Hepatocyte (in vitro differentiated cells): ENCODE results near the gene KIAA1217. TPM values are rescaled to one million over a fixed set of nuclear protein-coding genes. Genes with fewer than 3 reads are reported as not detected.

Experiments
- DNase-seq: peaks from one replicate; pipeline ENCODE4 v3.0.0-alpha.2; 2016; ENCODE audit warnings: low spot score
- H2AFZ ChIP-seq: fragments of 200-600 bp; sonication (generic); 2 replicates; pipeline ENCODE4 v1.6.0; 2016; ENCODE audit warnings: antibody characterized with exemption, mild to moderate bottlenecking
- H3K27ac ChIP-seq: fragments of 200-600 bp; sonication (generic); 2 replicates; pipeline ENCODE4 v1.5.1; 2016; ENCODE audit warnings: mild to moderate bottlenecking
- H3K27me3 ChIP-seq: fragments of 200-600 bp; sonication (generic); 2 replicates; pipeline ENCODE4 v1.6.1; 2016
- H3K36me3 ChIP-seq: fragments of 200-600 bp; sonication (generic); replicated peaks from 2 replicates; pipeline ENCODE4 v1.5.1; 2016; ENCODE audit warnings: low read depth; ENCODE audit not compliant: insufficient read depth
- H3K4me1 ChIP-seq: fragments of 200-600 bp; sonication (generic); 2 replicates; pipeline ENCODE4 v1.5.1; 2016; ENCODE audit warnings: mild to moderate bottlenecking, moderate library complexity; ENCODE audit not compliant: insufficient read depth
- H3K4me2 ChIP-seq: fragments of 200-600 bp; sonication (generic); 2 replicates; pipeline ENCODE4 v1.6.0; 2016
- H3K4me3 ChIP-seq: fragments of 200-600 bp; sonication (generic); 2 replicates; pipeline ENCODE4 v1.5.1; 2016; ENCODE audit warnings: mild to moderate bottlenecking
- H3K79me2 ChIP-seq: fragments of 200-600 bp; sonication (generic); 2 replicates; pipeline ENCODE4 v1.6.0; 2017; ENCODE audit warnings: mild to moderate bottlenecking
- H3K9me2 ChIP-seq: fragments of 200-600 bp; sonication (generic); replicated peaks from 2 replicates; pipeline ENCODE4 v1.6.0; 2017; ENCODE audit warnings: mild to moderate bottlenecking; ENCODE audit not compliant: insufficient read depth
- H3K9me3 ChIP-seq: fragments of 200-600 bp; sonication (generic); 2 replicates; pipeline ENCODE4 v1.5.1; 2016; ENCODE audit warnings: low read depth, mild to moderate bottlenecking
- H4K20me1 ChIP-seq: fragments of 200-600 bp; sonication (generic); 2 replicates; pipeline ENCODE4 v1.6.0; 2016; ENCODE audit warnings: mild to moderate bottlenecking; ENCODE audit not compliant: insufficient read depth, poor library complexity, severe bottlenecking
- EZH2 ChIP-seq: fragments of 200-600 bp; sonication (generic); IDR thresholded peaks from 2 replicates; pipeline ENCODE4 v1.6.1; 2016; ENCODE audit warnings: antibody characterized with exemption, mild to moderate bottlenecking, borderline replicate concordance
- EZH2phosphoT487 ChIP-seq: fragments of 200-600 bp; sonication (generic); IDR thresholded peaks from one replicate; pipeline ENCODE4 v1.6.1; 2018; ENCODE audit warnings: antibody characterized with exemption, mild to moderate bottlenecking, low read depth, moderate library complexity; ENCODE audit not compliant: unreplicated experiment, severe bottlenecking
- WGBS: methylation state at CpG from one replicate; pipeline ENCODE4 v1.1.6; 2016; ENCODE audit warnings: low lambda C conversion rate; ENCODE audit errors: missing lambda C conversion rate; 5-methylcytosine and 5-hydroxymethylcytosine counted together
- polyA plus RNA-seq: library from polyadenylated mRNA; unstranded; fragments of >200 nt; fragmentation: Nextera tagmentation; extraction: Ambion mirVana; gene quantifications from 2 replicates; pipeline ENCODE4 v1.2.1, GENCODE V29; 2016
- total RNA-seq: library from RNA; depleted of rRNA; stranded (reverse); fragments of >200 nt; gene quantifications from 2 replicates; pipeline ENCODE4 v1.2.3, GENCODE V29; 2014
- TF ChIP-seq, protein P1 (sequence below): fragments of 200-600 bp; sonication (generic); IDR thresholded peaks from 2 replicates; pipeline ENCODE4 v1.5.1; 2016; ENCODE audit warnings: antibody characterized with exemption, mild to moderate bottlenecking; ENCODE audit not compliant: poor library complexity

KIAA1217 gene
- total and polyA plus RNA-seq, 2 experiments from 2014 or later = 31.6 to 33.2 TPM

GRCh38 chr10:24272374-24272773, 63.4 kb downstream of the KIAA1217 start:
- no peaks in the 10 kb centered on the region for H3K9me2 ChIP-seq
- no peaks in the 10 kb centered on the region for H3K27me3 ChIP-seq
- no peak overlapping the region for H3K4me3 ChIP-seq
- H3K4me1 ChIP-seq = no peaks in the 10 kb centered on the region
- no peaks in the 10 kb centered on the region for H4K20me1 ChIP-seq
- H3K9me3 ChIP-seq = no peaks in the 10 kb centered on the region
- no peak for DNase-seq
- H2AFZ ChIP-seq = no peak overlapping the region
- peaks cover 48% of the 10 kb centered on the region for H3K79me2 ChIP-seq
- TF ChIP-seq, protein P1, sequence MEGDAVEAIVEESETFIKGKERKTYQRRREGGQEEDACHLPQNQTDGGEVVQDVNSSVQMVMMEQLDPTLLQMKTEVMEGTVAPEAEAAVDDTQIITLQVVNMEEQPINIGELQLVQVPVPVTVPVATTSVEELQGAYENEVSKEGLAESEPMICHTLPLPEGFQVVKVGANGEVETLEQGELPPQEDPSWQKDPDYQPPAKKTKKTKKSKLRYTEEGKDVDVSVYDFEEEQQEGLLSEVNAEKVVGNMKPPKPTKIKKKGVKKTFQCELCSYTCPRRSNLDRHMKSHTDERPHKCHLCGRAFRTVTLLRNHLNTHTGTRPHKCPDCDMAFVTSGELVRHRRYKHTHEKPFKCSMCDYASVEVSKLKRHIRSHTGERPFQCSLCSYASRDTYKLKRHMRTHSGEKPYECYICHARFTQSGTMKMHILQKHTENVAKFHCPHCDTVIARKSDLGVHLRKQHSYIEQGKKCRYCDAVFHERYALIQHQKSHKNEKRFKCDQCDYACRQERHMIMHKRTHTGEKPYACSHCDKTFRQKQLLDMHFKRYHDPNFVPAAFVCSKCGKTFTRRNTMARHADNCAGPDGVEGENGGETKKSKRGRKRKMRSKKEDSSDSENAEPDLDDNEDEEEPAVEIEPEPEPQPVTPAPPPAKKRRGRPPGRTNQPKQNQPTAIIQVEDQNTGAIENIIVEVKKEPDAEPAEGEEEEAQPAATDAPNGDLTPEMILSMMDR = no peak
- no peak for TF ChIP-seq EZH2
- TF ChIP-seq EZH2phosphoT487 = no peak
- no peak overlapping the region for H3K4me2 ChIP-seq
- WGBS = 70% methylated on average over 7 of the region's 7 CpGs
- H3K36me3 ChIP-seq = no peaks in the 10 kb centered on the region
- no peak overlapping the region for H3K27ac ChIP-seq

- Histone ChIP-seq H3K4me1 (no peaks in the 10 kb centered on the region), H3K4me3 (no peak overlapping the region), H2AFZ (no peak overlapping the region), H3K9me2 (no peaks in the 10 kb centered on the region), H3K9me3 (no peaks in the 10 kb centered on the region), H3K27ac (peak overlapping the region; percentile 75), H3K79me2 (peaks cover 55% of the 10 kb centered on the region), H3K4me2 (no peak overlapping the region), H4K20me1 (no peaks in the 10 kb centered on the region), H3K27me3 (no peaks in the 10 kb centered on the region), H3K36me3 (no peaks in the 10 kb centered on the region)
- 96% methylated on average over 3 of the region's 3 CpGs for WGBS
- DNase-seq = no peak
- TF ChIP-seq EZH2phosphoT487 (no peak), EZH2 (no peak)
- TF ChIP-seq, protein P1 = no peak
Observed at GRCh38 chr10:24277277-24277676, 68.3 kb downstream of the KIAA1217 start.

- no peaks in the 10 kb centered on the region for H3K36me3 ChIP-seq
- TF ChIP-seq EZH2phosphoT487 (no peak), EZH2 (no peak)
- TF ChIP-seq, protein P1 = no peak
- peak overlapping the region; percentile 75 for H3K27ac ChIP-seq
- H2AFZ ChIP-seq = no peak overlapping the region
- no peaks in the 10 kb centered on the region for H3K9me3 ChIP-seq
- peaks cover 57% of the 10 kb centered on the region for H3K79me2 ChIP-seq
- 82% methylated on average over 9 of the region's 9 CpGs for whole genome bisulfite sequencing
- H3K9me2 ChIP-seq = no peaks in the 10 kb centered on the region
- DNase-seq = peak; percentile 41
- no peaks in the 10 kb centered on the region for H4K20me1 ChIP-seq
- no peaks in the 10 kb centered on the region for H3K4me1 ChIP-seq
- no peak overlapping the region for H3K4me2 ChIP-seq
- no peaks in the 10 kb centered on the region for H3K27me3 ChIP-seq
- no peak overlapping the region for H3K4me3 ChIP-seq
Observed at GRCh38 chr10:24277771-24278170, 68.8 kb downstream of the KIAA1217 start.
